HG02870 (cell line): ENCODE data around the gene EXOC2.

Source experiments
- ATAC-seq: cut with Tn5 transposase; IDR thresholded peaks from one replicate; pipeline ENCODE4 v1.9.1; 2021; ENCODE audit warnings: mild to moderate bottlenecking, moderate library complexity; ENCODE audit not compliant: unreplicated experiment

Gene EXOC2

DNA sequence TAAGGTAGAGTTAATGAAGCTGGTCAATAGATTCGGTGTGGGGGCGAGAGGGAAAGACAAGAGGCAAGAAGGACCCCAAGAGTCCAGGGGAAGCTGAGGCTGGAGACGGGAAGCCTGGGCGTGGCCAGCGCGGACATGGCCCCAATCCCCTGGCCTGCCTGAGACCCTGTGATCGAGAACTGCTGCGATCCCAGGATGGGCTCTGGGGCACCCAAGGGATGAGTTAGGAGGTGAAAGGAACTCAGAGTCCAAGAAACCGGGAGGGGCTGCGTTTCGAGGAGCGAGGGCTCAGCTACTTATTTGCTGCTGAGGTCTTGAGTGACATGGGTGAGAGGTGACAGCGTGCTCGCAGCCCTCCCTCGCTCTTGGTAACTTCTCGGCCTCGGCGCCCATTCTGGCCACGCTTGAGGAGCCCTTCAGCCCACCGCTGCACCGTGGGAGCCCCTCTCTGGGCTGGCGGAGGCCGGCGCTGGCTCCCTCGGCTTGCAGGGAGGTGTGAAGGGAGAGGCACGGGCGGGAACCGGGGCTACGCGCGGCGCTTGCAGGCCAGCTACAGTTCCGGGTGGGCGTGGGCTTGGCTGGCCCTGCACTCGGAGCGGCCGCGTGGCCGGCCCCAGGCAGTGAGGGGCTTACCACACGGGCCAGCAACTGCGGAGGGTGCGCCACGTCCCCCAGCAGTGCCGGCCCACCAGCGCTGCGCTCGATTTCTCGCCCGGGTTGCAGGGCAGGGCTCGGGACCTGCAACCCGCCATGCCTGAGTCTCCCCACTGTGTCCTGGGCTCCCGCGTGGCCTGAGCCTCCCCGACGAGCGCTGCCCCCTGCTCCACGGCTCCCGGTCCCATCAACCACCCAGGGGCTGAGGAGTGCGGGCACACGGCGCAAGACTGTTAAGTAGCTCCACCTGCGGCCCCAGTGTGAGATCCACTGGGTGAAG, 243.2 kb downstream of the EXOC2 start:
- ATAC-seq, result no peak

DNA sequence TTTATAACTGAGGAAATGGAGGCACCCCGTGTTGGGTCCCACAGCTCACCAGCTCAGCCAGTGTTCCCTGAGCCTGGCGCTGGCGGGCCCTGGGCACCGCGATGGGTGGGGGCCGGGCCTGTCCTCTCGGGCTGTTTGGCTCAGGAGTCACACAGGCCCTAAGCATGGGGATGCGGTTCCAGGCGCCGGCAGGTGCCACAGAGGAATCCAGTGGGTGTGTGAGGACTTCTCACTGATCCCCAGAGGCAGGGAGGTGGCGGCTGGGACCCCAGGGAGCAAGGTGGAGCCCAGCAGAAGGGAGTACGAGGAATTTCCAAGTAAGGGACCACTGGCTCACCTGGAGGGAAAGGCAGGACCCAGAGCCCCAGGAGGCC, 243.9 kb downstream of the EXOC2 start:
- no peak for ATAC-seq

DNA sequence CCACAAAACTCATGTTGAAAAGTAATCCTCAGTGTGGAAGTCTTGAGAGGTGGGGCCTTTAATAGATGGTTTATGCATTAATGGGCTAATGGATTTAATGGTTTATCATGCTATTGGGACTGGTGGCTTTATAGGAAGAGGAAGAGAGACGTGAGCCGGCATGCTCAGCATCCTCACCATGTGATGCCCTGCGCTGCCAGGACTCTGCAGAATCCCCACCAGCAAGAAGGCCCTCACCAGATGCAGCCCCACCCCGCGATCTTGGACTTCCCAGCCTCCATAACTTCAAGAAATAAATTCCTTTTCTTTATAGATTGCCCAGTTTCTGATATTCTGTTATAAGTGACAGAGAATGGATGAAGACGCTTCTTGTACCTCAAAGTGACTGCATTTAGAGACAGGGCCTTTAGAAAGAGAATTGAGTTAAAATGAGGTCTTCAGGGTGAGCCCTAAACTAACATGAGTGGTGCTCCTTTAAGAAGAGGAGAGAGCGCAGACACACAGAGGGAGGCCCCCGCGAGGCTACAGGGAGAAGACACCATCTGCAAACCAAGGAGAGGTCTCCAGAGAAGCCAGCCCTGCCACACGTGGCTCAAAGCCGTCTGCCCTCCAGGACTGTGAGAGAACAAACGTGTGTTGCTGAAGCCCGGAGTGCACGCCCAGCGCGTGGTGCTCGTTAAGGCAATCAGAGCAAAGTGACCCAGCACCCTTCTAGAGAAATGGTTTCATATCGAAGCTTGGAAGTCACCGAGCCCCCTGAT, 244.5 kb downstream of the EXOC2 start:
- no peak for ATAC-seq

DNA sequence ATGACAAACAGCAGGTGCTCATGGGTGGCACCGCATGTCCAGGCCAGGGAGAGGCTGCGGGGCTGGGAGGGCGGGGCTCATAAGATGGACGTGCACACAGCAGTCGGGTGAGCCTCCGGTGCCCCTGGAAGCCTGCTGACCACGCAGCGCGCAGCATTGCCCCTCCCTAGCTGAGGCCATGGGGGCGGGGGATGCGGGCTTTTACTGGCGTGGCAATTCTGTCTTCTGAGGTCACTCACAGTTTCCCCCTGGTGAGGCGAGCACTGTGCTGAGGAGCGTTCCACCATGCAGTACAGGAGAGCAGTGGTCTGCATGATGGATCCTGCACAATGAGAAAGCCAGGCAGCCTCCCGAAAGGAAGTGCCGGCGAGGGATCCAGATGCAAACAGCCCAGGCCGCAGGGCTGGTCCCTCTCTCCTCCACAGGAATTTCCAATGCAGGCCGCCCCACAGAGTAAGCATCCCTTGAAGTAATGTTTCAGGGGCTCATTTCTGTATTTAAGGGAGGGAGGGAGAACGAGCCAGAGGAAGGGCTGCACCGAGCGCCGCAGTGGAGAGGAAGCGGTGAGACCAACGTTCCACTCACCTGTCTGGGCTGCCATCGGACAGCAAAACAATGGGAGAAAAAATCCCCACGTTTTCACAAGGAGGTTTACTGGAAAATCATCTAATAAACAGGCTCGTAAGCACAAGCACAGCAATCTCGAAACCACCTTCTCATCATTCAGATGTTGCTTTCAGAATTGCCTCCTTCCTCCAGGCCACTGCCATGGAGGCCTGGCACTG, 245.4 kb downstream of the EXOC2 start:
- ATAC-seq, result no peak

DNA sequence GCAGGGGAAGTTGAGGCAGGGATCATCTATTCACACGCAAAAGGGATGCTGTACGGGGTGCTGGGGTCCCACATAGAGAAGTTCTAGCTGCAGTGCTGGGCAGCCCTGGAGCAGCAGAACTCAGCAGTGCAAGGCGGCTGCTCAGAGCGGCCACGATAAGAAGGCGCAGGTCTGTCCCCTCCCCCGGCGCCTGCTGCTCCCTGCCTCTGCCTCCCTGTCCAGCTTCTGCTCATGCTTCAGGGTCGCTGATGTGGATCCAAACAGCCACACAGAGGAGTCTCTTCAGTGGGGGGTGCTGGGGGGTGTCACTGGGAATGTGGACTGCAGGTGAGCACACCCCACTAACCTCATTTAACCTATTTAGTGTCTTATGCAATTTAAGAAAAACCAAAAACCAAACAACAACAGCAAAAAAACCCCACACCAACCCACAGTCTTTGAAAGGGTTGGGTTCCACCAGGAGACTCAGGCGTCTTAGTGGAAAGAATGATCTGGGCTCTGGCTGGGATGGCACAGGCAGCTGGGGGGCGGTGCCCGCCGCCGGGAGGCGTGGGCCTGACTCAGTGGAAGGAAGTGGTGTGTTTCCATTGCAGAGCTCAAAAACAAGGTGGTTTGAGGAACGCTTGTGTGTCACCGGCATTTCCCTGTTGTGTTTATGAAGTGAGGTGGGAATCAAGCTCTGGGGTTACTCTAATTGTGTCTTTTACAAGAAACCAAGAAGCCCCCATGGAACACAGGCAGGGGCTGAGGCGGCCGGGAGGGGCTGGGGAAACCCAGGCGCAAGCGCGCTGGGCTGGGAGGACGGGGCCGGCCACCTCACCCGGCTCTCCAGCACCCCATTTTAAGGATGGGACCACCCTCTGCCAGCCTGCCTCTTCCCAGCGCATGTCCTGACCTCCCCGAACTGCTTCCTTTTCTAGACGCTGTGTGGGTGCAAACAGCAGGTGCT, 246.2 kb downstream of the EXOC2 start:
- ATAC-seq, result no peak

DNA sequence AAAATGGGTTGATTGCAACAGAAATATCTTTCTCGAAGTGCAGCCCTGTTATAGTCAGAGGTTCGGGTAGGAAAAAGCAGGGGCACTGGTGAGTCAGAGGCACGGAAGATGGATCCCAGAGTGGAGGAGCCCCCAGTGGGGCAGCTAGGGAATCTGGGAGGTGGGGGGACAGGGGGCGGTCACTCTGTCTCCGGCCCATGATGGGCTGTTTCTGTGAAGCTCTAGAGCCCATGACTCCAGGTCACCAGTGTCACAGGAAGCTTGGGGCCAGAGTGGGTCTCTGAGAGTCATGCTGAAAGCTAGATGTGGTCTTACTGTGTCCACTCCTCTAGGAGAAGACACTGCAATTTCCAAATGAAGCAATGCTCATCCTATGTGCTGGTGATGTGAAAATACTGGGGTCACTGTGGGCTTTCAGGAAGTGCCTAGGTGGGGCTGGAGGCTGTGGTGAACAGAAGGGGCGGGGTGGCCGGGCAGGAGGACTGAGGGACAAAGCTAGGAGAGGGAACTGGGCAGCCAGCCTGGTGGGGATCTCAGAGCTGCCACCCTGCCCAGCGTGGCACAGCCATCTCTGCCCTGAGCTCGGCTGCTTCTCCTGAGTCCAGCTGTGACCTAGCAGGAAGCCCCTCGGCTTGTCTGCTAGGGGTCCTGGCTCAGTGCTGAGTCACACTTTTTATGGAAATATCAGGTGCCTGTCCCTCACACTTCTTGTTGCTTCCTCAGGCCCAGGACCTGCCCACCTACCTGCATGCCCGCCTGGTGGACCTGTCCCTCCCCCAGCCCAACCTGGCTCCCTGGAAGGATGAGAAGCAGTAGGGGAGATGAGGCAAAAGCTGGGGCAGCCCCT, 247.1 kb downstream of the EXOC2 start:
- no peak for ATAC-seq

DNA sequence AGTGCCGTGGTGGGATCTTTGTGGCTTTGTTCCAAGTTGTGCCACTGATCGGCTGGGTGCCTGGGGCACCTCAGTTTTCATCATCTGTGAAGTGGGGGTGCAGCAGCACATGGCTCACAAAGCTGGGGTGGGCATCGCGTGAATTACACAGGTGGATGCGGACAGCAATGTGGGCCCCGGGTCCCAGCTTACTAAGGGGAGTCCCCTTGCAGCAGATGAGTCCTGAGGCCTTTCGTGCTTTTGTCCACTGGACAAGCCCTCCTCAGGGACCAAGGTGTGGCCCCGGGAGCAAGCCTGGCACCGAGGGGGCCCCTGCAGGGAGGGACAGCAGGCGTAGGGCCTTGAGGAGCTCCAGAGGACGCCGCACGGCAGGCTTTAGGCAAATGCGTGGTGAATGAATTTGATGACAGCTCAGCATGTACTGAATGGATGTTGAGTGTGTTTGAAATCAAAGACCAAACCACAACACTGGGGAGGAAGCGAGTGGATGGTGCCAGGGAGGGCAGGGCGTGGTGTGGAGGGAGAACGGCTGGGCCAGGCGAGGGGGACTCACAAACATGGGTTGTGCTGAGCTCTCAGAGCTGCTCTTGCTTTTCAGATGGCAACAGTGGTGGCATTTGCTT, 248.2 kb downstream of the EXOC2 start:
- no peak for ATAC-seq

DNA sequence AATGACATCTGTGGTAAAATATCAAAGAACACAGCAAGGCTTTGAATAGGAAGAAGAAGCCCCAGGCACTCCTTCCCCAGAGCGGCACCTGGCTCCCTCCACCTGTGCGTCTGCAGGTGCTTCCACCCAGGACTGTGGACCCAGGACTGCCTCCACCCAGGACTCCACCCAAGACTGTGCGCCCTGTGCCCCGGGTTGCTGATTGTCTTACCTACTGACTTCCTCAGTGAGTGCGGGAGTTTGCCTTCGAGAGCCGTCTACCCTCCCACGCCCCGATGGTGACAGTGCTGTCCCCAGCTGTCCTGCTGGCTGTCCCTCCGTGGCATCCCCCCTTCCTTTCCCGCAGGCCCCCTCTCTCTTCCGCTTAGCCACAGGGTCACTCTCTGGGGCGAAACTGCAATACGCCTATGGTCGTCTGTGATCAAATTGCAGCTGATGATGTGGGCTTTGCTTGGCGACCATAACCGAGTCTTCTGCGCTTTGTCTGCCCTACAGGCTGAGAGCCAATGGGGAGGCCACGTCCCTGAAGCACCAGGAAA, 249.2 kb downstream of the EXOC2 start:
- no peak for ATAC-seq

DNA sequence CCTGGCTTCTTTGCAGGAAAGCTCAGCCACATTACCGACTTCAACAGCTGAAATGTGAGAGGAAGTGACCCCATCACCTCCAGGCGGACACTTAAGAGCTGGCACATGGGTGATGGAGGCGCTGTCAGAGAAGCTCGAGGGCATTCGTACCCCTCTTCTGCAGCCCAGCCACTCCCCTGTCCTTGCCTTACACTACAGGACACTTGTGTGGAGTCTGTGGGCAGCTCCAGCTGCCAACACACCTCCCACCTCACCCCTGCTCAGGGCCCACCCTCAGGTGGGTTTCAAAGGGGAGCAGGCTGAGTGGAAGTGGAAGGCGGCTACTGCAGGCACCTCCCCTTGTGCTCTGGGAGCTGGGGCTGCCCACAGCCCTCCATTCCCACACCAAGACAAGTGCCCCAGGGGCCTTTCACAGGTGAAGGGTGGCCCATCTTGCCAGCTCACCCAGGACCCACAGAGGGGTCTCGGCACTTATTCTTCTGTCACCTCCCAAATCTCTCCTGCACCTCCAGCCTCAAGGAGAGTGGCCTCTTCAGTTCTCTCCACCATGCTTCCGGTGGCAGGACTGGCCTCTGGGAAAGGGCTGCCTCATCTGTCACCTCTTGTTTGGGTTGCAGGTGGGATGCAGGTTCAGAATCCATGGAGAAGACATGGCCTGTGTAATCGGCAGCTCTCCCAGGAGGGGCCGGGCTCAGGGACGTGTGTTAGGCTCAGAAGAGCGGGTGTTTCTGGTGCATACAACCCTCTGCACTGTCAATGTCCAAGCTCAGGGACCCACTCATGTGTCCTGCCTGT, 251.6 kb downstream of the EXOC2 start:
- ATAC-seq, result no peak

DNA sequence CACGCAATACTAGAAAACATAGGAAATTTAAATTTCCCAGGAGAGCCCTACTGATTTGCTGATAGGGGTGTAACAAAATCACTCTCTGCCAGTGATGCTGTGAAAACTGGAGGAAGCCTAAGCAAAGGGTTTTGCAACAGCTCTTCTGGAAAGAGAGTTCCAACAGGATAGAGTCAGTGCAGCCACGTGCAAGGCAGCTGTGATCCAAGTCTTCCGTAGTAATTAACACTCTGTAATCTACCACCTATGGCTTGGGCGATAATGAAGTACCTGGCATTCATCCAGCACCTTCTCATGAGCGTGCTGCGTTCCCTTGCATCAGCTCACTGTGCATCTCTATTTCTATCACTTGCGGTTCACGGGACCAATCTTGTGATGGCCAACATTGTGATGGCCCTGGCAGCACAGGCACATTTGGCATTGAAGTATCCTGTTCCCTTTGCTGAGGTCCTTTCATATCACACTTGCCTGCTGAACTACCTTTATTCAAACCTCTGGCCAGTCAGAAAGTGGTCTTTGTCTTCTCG, 253.2 kb downstream of the EXOC2 start:
- ATAC-seq, result no peak

DNA sequence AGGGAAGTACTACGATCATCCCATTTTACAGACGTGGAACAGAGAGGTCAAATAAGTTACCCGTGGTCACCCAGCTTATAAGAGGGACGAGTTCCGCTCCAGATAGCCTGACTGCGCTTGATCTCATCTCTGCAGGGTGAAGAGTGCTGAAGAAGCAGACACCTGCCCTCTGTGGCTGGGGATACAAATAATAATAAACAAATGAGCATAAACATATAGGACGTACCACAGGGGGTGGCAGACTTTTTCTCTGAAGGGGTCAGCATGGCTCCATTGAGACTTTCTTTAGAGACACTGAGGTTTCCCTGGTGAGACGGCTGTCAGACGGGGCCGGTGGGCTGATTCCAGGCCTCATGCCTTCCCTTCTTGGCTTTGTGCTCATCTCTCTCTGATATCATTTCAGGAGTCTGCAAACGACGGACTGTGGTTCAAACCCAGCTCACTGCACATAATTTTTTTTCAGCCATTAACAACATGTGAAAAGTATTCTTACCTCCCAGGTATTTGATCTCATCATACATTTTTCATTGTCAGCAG, 254.2 kb downstream of the EXOC2 start:
- ATAC-seq, result no peak

DNA sequence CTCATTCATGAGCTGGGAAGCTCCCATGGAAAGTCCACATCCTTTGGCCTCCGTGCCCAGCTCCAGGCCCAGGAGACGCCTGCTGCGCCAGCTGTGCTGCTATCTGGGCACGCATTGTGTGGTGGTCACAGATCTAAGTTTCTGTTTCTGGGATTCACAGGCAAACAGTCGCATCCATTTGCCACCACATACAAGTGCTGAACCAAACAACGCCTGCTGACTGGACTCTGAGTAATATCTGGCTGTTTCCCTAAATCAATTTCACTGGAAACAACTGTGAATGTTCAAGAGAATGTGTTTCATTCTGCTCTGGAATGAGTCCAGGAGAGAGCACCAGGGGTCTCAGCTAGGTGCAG, 255.9 kb downstream of the EXOC2 start:
- ATAC-seq, result no peak

DNA sequence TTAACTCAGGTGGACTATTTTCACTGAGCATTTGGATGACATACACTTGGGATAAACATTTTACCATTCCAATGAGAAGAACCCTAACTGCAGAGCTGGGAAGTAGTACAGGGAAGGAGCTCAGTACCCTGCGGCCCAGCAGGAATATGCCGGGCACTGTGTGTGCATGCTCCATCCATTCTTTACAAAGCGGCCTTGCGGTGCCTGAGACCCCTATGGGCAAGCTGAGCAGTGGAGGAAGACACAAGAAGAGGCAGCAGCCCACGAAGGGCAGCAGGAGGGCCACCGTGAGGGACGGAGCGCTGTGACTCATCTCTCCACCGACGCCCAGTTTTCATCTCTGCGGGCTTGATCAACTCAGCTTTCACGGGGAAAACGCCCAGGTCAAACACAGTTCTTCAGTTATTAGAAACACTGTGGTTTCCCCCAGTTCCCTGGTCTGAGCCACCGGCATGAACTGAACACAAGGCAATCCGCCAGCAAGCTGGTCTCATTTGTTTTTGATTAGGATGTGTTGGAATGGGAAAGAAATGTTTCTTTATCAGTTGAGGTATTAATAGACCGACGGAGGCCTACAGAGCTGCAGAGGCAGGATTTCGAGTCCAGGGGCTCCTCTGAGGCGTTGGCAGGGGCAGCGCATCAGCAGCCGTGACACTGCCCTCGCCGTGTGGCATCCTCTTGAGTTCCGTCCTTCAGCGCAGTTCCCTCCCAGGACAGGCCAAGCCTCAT, 256.5 kb downstream of the EXOC2 start:
- no peak for ATAC-seq

DNA sequence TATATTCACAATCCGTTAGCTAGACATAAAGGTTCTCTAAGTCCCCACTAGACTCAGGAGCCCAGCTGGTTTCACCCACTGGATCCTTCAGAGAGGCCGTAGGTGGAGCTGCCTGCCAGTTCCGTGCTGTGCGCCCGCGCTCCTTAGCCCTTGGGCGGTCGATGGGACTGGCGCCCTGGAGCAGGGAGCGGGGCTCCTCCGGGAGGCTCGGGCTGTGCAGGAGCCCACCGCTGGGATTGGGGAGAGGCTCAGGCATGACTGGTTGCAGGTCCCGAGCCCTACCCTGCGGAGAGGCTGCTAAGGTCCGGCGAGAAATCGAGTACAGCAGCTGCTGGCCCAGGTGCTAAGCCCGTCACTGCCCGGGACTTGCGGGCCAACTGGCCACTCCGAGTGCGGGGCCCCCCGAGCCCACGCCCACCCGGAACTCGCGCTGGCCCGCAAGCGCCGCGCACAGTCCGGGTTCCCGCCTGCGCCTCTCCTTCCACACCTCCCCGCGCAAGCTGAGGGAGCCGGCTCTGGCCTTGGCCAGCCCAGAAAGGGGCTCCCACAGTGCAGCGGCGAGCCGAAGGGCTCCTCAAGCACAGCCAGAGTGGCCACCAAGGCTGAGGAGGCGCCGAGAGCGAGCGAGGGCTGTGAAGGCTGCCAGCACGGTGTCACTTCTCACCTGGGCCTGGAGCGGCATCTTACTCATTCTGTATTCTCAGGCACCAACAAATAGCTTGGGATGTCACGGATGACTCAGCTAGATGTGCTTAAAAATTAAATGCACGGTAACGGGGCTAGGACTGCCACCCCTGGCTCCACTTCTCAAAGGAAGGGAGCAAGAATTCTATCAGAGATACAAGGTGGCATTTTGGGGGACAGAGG, 257.3 kb downstream of the EXOC2 start:
- ATAC-seq, result no peak
